ENCODE data around the gene PPFIA3.

- TF ChIP-seq SP1 (CRISPR knock-in tag; conservative IDR thresholded peaks at IDR 0.05) (no peak), TCF7 (CRISPR knock-in tag; IDR thresholded peaks at IDR 0.05; ENCODE audit: low read depth) (no peak), NFYB (CRISPR knock-in tag; conservative IDR thresholded peaks at IDR 0.05; ENCODE audit: low read depth) (no peak)
Observed at GRCh38 chr19:49186108-49186507, 66.8 kb downstream of the PPFIA3 start.
